GM04504 (cell line): ENCODE measurements around the gene ASZ1.
A peak's percentile ranks its signal among the peaks of the same experiment; 100 is the strongest.

Experiments
- DNase-seq: peaks from one replicate; pipeline ENCODE4 v3.0.0-alpha.2; 2012; ENCODE audit warnings: low read depth

Gene ASZ1

GRCh38 chr7:117346161-117346560, 81.1 kb downstream of the ASZ1 start:
- no peak for DNase-seq

GRCh38 chr7:117338020-117338419, 89.3 kb downstream of the ASZ1 start:
- no peak for DNase-seq

GRCh38 chr7:117333168-117333567, 94.1 kb downstream of the ASZ1 start:
- DNase-seq: no peak

GRCh38 chr7:117332031-117332430, 95.3 kb downstream of the ASZ1 start:
- DNase-seq: no peak

GRCh38 chr7:117325836-117326235, 101.5 kb downstream of the ASZ1 start:
- DNase-seq: no peak

GRCh38 chr7:117324960-117325359, 102.3 kb downstream of the ASZ1 start:
- no peak for DNase-seq

GRCh38 chr7:117323851-117324711, 103.2 kb downstream of the ASZ1 start:
- DNase-seq: peak; percentile 40

- no peak for DNase-seq
These were observed 103.9 kb downstream of the ASZ1 start for GRCh38 chr7:117323305-117323850.

- no peak for DNase-seq
These were observed 104.5 kb downstream of the ASZ1 start, which contains the start of gene WNT2 for GRCh38 chr7:117322741-117323304. TSS of gene WNT2 (minus strand) at chr7:117323058. CDS start at chr7:117322989, 69 bp downstream.

- DNase-seq: no peak
These were observed 106.8 kb downstream of the ASZ1 start for GRCh38 chr7:117320523-117320922.

GRCh38 chr7:117319181-117319580, 108.1 kb downstream of the ASZ1 start:
- no peak for DNase-seq

- DNase-seq: no peak
These were observed 113.7 kb downstream of the ASZ1 start for GRCh38 chr7:117313582-117313981.
